ENCODE data around the gene ABHD11.
"Not testable (repeated sequence)": the region's sequence is repeated elsewhere in the genome, so short reads cannot be mapped to it uniquely, and the experiment has no call there.

ABHD11 gene

GRCh38 chr7:73738612-73739386 is at the start of gene ABHD11:
TSS of gene ABHD11 (minus strand) at chr7:73738802. CDS start at chr7:73738770, 32 bp downstream.
- peak; percentile 27 for DNase-seq

DNA sequence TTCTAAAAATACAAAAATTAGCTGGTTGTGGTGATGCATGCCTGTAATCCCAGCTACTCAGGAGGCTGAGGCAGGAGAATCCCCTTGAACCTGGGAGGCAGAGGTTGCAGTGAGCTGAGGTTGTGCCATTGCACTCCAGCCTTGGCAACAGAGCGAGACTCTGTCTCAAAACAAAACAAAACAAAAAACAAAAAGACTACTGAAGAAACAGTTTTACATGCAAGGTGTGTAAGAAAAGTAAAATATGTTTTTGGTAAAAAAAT is 49.1 kb upstream of the ABHD11 start:
- DNase-seq = not testable (repeated sequence)

GRCh38 chr7:73786588-73786987 is 48.0 kb upstream of the ABHD11 start:
- no peak for DNase-seq

DNA sequence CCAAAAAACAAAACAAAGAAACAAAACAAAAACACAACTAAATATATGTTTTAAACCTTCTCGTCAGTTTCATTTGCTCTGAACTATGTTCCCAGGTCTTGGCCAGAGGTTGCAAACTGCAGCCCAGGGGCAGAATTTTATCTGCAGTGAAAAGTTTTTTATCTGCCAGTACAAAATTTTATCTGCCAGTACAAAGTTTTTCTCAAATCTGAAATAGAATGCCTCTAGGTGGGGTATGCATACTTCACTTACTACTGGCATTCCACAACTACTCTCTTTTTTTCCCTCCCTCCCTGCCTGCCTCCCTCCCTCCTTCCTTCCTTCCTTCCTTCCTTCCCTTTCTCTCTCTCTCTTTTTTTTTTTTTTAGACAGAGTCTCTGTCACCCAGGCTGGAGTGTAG is 40.9 kb upstream of the ABHD11 start:
- no peak for DNase-seq

DNA sequence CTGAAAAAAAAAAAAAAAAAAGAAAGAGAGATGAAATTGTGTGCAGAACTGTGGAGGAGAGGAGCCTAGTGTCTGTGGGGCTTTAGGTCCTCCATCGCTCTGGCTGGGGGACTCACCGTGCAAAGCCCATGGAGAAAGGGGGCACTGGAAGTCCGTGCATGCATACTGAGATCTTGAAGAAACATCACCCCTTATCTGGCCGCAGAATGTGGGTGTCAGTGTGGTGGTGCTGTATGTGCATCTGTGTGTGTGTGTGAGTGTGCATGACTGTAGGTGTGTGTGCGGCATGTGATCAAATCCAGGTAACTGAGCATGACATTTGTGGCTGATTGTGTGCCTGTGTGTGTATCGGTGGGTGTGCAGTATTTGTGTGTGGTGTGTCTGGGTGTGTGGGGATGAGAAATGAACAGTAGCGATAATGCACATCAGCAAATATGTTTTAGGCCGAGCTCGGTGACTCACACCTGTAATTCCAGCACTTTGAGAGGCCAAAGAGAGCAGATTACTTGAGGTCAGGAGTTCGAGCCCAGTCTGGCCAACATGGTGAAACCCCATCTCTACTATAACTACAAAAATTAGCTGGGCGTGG is 40.3 kb upstream of the ABHD11 start:
- DNase-seq = no peak

GRCh38 chr7:73774923-73775322 is 36.3 kb upstream of the ABHD11 start:
- no peak for DNase-seq

GRCh38 chr7:73773700-73774517 is 35.3 kb upstream of the ABHD11 start:
- no peak for DNase-seq

DNA sequence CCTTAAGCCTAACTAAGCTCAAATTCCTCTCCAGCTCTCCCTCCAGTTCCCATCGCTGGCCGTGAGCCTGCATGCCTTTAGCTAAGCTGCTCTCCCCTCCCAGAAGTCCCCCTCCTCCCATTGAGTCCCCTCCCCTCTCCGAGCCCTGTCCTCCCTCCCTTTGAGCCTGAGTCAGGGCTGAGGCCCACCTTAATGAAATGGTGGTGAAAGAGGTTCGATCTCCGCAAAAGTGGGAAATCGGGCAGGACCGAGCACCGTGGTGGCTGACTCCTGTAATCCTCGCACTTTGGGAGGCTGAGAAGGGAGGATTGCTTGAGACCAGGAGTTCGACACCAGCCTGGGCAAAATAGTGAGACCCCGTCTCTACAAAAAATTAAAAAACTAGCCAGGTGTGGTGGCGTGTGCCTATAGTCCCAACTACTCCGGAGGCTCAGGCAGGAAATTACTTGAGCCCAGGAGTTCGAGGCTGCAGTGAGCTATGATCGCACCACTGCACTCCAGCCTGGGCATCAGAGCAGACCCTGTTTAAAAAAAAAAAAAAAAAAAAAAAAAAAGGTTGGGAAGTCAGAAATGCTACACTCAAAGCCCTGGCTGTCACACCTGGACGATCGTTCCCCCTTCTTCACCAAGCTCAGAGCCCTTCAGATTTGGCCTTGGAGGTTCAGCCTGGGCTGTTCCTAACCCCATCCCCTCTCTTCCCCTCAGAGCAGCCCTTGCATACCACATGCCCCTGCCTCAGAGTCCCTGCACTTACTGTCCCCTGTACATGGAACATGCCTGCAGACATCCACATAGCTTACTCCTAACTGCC is 32.5 kb upstream of the ABHD11 start:
- no peak for DNase-seq

GRCh38 chr7:73770002-73770859 is 31.6 kb upstream of the ABHD11 start, which contains the start of gene CLDN3:
TSS of gene CLDN3 (minus strand) at chr7:73770270. CDS start at chr7:73770049, 221 bp downstream.
- DNase-seq = no peak

DNA sequence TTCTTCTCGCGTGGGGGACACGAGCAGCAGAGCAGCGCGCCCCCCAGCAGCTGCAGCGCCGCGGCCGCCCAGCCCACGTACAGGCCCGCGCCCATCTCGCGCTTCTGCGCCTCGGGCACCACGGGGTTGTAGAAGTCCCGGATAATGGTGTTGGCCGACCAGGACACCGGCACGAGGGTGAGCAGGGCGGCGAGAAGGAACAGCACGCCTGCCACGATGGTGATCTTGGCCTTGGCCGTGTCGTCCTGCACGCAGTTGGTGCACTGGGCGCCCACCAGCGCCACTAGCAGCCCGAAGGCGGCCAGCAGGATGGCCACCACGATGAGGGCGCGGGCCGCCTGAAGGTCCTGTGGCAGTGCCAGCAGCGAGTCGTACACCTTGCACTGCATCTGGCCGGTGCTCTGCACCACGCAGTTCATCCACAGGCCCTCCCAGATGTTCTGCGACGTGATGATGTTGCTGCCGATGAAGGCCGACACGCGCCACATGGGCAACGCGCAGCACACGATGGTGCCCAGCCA is 30.9 kb upstream of the ABHD11 start:
- no peak for DNase-seq

DNA sequence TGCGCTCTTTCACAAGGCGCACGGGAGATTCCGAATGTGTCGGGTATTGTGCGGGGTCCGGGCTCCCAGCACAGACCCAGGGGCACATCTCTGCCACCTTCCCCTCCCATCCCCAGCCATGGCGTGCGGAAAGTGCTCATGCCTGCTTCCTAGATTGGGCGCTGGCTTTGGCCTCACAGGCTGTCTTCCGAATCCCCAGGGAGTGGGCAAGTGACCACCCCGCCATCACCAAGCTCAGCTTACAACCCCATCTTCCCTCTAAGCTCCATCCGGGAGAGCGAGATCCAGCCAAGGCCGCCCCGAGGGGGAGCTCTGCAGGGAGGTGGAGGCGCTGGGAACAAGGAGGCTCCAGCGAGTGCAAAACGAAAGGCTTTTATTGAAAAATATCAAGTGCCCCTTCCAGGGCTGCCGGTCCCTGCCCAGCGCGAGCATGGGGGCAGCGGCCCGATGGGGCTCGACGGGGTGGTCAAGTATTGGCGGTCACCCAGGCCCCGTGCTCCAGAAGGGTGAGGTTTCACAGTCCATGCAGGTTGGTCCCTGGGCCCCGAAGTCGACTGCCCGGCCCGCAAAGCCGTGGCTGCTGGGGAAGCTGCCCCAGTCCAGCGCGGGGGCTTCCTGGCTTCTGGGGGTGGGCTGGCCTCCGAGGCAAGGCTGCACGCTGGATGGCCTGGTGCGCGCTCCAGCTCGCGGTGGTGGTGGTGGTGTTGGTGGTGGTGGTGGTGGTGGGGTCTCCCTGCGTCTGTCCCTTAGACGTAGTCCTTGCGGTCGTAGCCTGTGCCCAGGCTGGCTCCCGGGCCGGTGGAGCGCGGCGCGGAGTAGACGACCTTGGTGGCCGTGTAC is 30.3 kb upstream of the ABHD11 start:
- no peak for DNase-seq

- DNase-seq = no peak
Measured at GRCh38 chr7:73766556-73767229, 28.1 kb upstream of the ABHD11 start.

- DNase-seq = no peak
Measured at GRCh38 chr7:73762659-73762999, 24.0 kb upstream of the ABHD11 start.

DNA sequence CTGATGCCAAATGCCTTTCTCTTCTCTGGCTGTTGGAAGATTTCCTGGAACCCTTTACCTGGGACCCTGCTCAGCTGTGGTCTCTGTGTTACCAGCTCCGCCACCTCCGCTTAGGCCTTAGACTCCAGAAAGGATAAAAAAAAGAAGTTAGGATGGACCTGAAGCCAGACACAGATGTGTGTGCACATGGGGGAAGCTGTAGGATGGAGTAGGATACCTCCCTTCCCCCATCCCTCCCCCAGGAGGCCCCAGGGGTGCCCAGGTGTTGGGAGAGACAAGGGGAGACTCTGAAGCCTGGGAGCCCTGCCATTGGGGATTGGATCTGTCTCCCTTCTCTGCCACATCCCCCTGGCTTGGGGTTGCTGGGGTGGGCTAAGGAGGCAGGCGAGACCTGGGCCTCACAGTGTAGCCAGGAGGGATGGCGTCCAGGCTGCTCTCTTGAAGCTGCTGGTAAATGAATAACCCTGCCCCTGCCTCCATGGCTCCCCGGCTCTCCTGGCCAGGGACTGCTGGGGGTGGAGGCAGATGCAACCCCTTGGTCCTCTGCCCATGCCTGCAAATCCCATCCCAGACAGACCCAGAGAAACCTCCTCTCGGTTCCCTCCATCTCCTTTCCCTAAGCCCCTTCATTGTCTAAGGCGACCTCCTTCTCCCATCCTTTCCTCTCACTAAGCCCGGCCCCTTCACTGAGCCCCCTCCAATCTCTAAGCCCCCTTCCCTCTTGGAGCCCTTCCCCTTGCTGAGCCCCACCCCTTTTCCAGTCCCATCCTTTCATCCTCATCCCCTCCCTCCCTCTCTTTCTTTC is 23.5 kb upstream of the ABHD11 start:
- no peak for DNase-seq

DNA sequence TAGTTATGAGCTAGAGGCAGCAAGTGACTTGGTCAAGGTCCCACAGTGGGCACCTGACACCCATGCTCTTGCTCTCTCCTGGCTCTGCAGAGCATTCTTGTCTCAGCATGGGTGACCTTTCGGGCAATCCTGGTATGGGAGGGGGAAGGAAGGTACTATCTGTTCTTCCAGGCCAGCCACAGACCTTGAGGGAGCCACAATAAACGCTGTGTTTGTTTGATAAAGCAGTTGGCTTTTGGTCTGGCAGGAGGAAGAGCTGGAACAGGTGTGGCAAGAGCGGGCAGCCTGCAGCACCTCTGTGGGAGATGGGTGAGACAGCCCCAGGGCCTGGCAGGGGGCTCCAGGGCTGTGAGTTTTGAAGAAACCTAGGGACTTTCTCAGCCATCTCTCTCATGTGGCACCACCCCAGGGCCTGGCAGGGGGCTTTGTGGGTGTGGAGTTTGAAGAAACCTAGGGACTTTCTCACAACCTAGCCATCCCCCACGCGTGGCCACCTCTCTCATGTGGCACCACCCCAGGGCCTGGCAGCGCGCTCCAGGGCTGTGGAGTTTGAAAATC is 20.1 kb upstream of the ABHD11 start:
- no peak for DNase-seq

GRCh38 chr7:73749931-73750776 is 11.6 kb upstream of the ABHD11 start:
- no peak for DNase-seq

DNA sequence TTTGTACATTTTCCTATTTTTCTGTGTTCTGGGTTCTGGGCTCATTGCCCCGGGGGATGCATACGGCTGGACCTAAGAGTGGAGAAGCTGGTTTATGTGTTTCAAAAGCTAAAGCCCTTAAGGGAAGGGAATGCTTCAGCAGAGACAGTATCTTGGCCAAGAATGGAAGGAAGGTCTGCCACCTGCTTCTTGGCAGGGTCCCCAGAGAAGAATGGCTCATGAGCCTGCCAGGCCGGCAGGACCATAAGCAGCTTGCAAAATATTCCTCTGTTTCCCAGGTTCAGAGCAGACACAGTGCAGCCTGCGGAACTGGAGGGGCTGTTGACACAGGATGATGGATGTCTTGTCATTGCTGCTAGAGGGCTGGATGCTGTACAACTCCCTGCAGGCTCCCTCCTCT is 7.8 kb upstream of the ABHD11 start:
- DNase-seq = no peak

All from SIG-M5 (cell line).